Gastrocnemius medialis (tissue), 4 donors: ENCODE data around the gene GMPR.

Source experiments
- CTCF ChIP-seq, 5 experiments: fragments of 450-650 bp in 3 of 5; fragments of 200-600 bp in 2 of 5; sonication (generic) in 2 of 5; IDR thresholded peaks in 4 of 5; conservative IDR thresholded peaks in 1 of 5; 1 replicate in 4 of 5; 2 replicates in 1 of 5; pipeline ENCODE4 v1.5.1; 2016 to 2019; ENCODE audit warnings: antibody characterized with exemption in 5 of 5, mild to moderate bottlenecking in 3 of 5, moderate library complexity in 3 of 5
- POLR2A ChIP-seq, 2 donors: fragments of 450-650 bp; IDR thresholded peaks; one replicate each; pipeline ENCODE4 v1.6.1; 2017; ENCODE audit warnings: antibody characterized with exemption in 2 of 2, mild to moderate bottlenecking in 2 of 2, moderate library complexity in 2 of 2

GRCh38 chr6:16200321-16200883, 38.0 kb upstream of the GMPR start:
- no peak for TF ChIP-seq POLR2A (IDR thresholded peaks at IDR 0.05)
- TF ChIP-seq CTCF (IDR thresholded peaks at IDR 0.05 in 4 of 5, conservative IDR thresholded peaks at IDR 0.05 in 1 of 5): no peak
